Stimulated activated CD8-positive, alpha-beta memory T cell treated with anti-CD3 and anti-CD28 coated beads, Interleukin-2, amount 100 ng/mL, for 1 hour (primary cell): ENCODE results near the gene NKTR.
"Not testable (repeated sequence)": the region's sequence is repeated elsewhere in the genome, so short reads cannot be mapped to it uniquely, and the experiment has no call there.

Experiments
- DNase-seq, 2 donors: peaks; one replicate each; pipeline ENCODE4 v3.0.0-alpha.2; 2020; ENCODE audit warnings: low read depth in 2 of 2

NKTR gene

GRCh38 chr3:42600111-42600957 is at the start of gene NKTR:
TSS of gene NKTR (plus strand) at chr3:42600686. CDS start at chr3:42601007, 321 bp downstream.
- peak; percentile 99 for DNase-seq

DNA sequence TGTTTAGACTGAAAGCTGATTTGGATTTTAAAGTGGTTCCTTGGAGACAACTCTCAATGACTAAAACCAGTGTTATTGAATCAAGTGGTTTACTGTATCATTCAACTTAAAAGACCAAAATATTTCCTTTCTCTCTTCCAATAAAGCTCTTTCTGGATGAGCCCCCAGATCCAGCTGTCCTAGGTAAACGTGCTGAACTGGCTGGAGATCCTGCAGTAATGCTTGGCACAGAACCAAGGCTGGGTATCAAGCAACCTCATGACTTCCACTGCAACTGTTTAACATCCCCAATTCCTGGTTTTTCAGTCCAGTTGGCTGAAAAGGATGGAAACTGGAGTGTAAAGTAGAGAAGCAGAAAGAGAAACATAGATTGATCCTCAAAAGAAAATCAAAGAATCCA is 47.7 kb upstream of the NKTR start:
- DNase-seq: no peak

GRCh38 chr3:42556089-42556632 is 44.3 kb upstream of the NKTR start:
- DNase-seq: no peak

DNA sequence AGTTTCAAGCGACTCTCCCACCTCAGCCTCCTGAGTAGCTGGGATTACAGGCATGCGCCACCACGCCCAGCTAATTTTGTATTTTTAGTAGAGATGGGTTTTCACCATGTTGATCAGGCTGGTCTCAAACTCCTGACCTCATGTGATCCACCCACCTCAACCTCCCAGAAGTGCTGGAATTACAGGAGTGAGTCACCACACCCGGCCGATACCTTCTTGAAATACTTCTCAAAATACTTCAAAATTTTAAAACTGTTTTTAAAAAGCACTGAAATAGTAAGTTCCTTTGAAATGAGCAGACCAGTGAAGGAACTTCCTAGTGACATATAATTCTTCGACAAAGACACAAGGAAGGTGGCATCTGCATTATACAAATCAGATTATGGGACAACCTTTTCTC is 43.7 kb upstream of the NKTR start:
- DNase-seq: not testable (repeated sequence)

GRCh38 chr3:42557854-42558253 is 42.6 kb upstream of the NKTR start:
- DNase-seq: no peak

GRCh38 chr3:42562047-42562907 is 38.2 kb upstream of the NKTR start:
- DNase-seq: no peak

- no peak for DNase-seq
Measured at GRCh38 chr3:42569593-42570142, 30.8 kb upstream of the NKTR start.

- DNase-seq: no peak
Measured at GRCh38 chr3:42572278-42572677, 28.2 kb upstream of the NKTR start.

DNA sequence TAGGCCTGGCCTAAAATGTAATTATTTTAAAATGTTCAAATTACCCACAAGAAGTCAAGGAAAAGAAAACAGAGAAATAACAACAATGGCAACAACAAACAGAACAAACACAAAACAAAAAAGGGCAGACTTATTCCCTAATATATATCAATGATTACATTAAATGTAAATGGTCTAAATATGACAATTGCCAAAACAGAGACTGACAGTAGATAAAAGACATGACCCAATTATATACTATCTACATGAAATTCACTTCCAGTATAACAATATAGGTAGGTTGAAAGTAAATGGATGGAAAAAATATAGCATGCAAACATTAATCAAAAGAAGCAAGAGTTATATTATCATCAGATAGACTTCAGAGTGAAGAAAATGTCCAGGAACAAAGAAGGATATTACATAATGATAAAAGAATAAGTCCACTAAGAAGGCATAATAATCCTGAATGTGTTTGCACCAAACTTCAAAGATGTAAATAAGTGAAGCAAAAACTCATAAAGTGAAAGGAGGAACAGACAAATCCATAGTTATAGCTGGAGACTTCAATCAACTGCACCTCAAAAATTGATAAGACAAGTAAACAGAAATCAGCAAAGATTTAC is 25.2 kb upstream of the NKTR start:
- DNase-seq: no peak

DNA sequence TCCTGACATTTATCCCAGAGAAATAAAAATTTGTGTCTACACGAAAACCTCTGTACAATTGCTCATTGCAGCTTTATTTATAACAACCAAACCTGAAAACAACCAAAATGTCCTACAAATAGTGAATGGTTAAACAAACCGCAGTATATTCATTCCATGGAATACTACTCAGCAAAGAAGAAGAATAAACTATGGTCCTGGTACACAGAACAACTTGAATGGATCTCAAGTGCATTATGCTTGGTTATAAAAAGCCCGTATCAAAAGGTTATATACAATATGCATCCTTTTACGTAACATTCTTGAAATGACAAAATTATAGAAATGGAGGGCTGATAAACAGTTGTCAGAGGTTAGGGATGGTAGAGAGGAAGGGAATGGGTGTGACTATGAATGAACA is 22.4 kb upstream of the NKTR start:
- no peak for DNase-seq

DNA sequence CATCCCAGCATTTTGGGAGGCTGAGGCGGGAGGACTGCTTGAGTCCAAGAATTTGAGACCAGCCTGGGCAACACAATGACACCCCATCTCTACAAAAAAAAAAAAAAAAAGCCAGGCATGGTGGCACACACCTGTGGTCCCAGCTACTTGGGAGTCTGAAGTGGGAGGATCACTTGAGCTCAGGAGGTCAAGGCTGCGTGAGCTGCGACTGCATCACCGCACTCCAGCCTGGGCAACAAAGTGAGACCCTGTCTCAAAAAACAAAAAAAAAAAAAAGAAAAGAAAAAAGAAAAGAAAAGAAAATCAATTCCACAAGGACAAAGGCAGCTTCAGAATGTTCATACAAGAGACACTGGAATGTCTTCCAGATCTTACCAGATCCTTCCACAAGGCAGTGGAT is 21.1 kb upstream of the NKTR start:
- not testable (repeated sequence) for DNase-seq

GRCh38 chr3:42581400-42581708 is 19.1 kb upstream of the NKTR start:
- no peak for DNase-seq

- DNase-seq: peak; percentile 90 to 96
Measured at GRCh38 chr3:42581709-42582473, 18.6 kb upstream of the NKTR start, which contains the start of gene SEC22C. TSS of gene SEC22C (minus strand) at chr3:42581967. CDS start at chr3:42569046, 12,921 bp downstream.

DNA sequence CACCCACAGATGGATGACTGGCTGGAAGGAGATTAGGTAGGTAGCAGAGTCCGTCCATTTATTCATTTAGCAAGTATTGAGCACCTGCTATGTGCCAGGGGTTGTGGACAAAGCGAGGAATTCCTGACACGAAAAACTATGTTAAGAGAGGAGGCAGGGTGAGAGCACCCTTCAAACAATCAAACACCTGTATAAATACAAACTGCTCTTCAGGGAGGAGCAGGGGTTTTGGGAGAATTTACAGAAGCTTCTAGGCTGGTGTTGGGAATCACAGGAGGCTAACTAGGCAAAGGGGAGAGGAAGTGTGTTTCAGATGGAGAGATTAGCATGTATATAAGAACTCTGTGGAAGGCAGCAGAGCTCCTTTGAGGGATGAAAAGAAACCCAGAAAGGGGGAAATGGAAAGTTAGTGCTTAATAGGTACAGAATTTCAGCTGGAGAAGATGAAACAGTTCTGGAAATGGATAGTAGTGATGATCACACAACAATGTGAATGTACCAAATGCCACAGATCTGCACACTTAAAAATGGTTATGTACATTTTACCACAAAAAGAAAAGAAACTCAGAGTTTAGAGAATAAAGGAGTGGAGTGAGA is 17.9 kb upstream of the NKTR start:
- no peak for DNase-seq

GRCh38 chr3:42588625-42589024 is 11.9 kb upstream of the NKTR start:
- no peak for DNase-seq

GRCh38 chr3:42589382-42590109 is 10.9 kb upstream of the NKTR start:
- no peak for DNase-seq

DNA sequence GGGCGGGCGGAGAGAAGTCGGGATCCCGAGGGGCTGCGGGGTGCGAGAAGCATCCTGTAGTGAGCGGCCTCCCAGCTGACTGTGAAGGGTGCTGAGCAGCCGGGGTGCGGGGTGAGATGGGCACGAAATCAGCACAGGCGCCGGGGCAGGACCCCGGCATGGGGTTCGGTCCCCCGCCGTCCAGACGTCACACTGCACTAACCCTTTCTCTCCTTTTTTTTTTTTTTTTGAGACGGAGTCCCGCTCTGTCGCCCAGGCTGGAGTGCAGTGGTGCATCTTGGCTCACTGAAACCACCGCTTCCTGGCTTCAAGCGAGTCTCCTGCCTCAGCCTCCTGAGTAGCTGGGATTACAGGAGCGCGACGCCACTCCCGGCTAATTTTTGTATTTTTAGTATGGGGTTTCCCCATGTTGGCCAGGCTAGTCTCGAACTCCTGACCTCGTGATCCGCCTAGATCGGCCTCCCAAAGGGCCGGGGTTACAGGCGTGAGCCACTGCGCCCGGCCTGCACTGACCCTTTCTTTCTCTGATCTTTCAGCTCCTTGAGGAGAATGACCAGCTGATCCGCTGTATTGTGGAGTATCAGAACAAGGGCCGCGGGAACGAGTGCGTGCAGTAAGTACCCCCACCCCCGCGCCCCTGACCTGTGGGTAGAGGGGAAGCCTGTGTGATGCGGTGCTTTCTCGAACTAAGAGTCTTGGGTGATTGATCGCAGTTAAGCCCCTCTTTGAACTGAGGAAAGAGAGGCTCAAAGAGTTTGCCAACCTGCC is 9.3 kb upstream of the NKTR start:
- DNase-seq: no peak

- DNase-seq: no peak
Measured at GRCh38 chr3:42591811-42592210, 8.7 kb upstream of the NKTR start.

DNA sequence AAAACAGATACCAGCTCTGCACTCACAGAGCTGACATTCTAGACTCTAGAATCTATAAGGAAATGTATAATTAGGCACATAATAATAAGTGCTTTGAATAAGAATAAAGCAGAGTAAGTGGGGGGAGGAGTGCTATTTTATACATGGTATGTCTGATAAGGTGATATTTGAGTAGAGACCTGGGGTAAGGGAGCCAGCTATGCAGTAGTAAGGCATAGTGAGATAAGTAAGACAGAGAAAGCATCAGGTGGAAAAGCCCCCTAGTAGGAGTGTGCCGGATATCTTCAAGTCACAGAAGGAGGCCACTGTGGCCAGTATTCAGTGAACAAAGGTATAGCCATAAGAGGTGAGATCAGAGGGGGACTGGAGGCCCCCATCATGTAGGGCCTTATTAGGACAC is 6.9 kb upstream of the NKTR start:
- no peak for DNase-seq
